Measurements from ENCODE around the gene RERE.

GRCh38 chr1:8628606-8629005 lies 188.8 kb downstream of the RERE start:
- TF ChIP-seq, protein P1, sequence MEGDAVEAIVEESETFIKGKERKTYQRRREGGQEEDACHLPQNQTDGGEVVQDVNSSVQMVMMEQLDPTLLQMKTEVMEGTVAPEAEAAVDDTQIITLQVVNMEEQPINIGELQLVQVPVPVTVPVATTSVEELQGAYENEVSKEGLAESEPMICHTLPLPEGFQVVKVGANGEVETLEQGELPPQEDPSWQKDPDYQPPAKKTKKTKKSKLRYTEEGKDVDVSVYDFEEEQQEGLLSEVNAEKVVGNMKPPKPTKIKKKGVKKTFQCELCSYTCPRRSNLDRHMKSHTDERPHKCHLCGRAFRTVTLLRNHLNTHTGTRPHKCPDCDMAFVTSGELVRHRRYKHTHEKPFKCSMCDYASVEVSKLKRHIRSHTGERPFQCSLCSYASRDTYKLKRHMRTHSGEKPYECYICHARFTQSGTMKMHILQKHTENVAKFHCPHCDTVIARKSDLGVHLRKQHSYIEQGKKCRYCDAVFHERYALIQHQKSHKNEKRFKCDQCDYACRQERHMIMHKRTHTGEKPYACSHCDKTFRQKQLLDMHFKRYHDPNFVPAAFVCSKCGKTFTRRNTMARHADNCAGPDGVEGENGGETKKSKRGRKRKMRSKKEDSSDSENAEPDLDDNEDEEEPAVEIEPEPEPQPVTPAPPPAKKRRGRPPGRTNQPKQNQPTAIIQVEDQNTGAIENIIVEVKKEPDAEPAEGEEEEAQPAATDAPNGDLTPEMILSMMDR (conservative IDR thresholded peaks at IDR 0.05; ENCODE audit: low read length), result no peak
- no peak for TF ChIP-seq EZH2phosphoT487 (IDR thresholded peaks at IDR 0.05; ENCODE audit: borderline replicate concordance, low read depth, low read length)

All from OCI-LY7 (cell line).